ENCODE results near the gene TELO2.

The TELO2 gene

GRCh38 chr16:1553946-1554825 lies 61.0 kb downstream of the TELO2 start:
- DNase-seq: no peak

DNA sequence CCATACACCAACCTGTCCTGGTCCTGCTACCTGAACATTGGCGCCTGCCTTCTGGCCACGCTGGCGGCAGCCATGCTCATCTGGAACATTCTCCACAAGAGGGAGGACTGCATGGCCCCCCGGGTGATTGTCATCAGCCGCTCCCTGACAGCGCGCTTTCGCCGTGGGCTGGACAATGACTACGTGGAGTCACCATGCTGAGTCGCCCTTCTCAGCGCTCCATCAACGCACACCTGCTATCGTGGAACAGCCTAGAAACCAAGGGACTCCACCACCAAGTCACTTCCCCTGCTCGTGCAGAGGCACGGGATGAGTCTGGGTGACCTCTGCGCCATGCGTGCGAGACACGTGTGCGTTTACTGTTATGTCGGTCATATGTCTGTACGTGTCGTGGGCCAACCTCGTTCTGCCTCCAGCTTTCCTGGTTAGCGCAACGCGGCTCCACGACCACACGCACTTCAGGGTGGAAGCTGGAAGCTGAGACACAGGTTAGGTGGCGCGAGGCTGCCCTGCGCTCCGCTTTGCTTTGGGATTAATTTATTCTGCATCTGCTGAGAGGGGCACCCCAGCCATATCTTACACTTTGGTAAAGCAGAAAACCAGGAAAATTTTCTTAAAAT lies 61.8 kb downstream of the TELO2 start:
- DNase-seq: no peak

- DNase-seq: peak in 1 of 56 donors; percentile 5
These were observed 63.1 kb downstream of the TELO2 start for GRCh38 chr16:1556254-1556653.

GRCh38 chr16:1557074-1557473 lies 63.9 kb downstream of the TELO2 start:
- DNase-seq: no peak

DNA sequence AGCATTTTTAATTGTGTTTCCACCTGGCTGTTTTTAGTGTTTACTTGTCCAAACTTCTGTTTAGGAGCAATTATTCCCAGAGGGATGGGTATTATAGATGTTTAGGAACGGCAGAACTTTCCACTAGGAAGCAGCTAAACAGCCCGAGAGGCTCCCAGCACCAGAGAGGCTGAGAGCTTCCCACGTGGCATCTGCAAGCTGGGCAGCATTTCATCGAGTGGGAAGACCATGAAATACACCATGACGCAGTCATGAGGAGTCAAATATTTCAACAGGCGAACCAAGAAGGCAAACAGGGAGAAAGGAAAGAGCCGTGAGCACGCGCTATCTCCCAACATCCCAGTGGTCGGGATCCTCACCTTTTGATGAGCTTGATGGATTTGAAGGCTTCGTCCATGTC lies 64.4 kb downstream of the TELO2 start:
- DNase-seq: peak in 3 of 56 donors; percentile 2 to 5 (median 3)

GRCh38 chr16:1559446-1559975 lies 66.4 kb downstream of the TELO2 start:
- no peak for DNase-seq
